SK-N-SH (cell line): ENCODE measurements around the gene BDKRB2. TPM values are rescaled to one million over a fixed set of nuclear protein-coding genes. Genes with fewer than 3 reads are reported as not detected.
A peak's percentile ranks its signal among the peaks of the same experiment; 100 is the strongest.

Experiments
- CTCF ChIA-PET: fragments of 300-600, 350-600 bp; formaldehyde crosslinking; extraction: SDS; loops from one replicate; lab custom pipeline; 2021; lab: Yijun Ruan, JAX
- POLR2A ChIA-PET: fragments of 350-600 bp; sonication (Branson Sonifier 250); formaldehyde crosslinking; extraction: SDS; loops from one replicate; lab custom pipeline; 2020; ENCODE audit warnings: antibody characterized with exemption, inconsistent platforms; lab: Yijun Ruan, JAX
- DNase-seq: peaks from one replicate; pipeline ENCODE4 v3.0.0; 2012
- H2AFZ ChIP-seq: fragments of 200-600 bp; sonication (generic); 2 replicates; pipeline ENCODE4 v1.8.1; 2016; ENCODE audit warnings: antibody characterized with exemption, mild to moderate bottlenecking, low read depth
- H3F3A ChIP-seq: fragments of 200-600 bp; sonication (generic); replicated peaks from 2 replicates; pipeline ENCODE3; 2016; ENCODE audit warnings: antibody characterized with exemption, mild to moderate bottlenecking; ENCODE audit not compliant: insufficient read depth
- H3K27ac ChIP-seq, 2 experiments: fragments of 200-500 bp in 1 of 2; fragments of 200-600 bp in 1 of 2; sonication (Bioruptor generic) in 1 of 2; sonication (generic), shearing (Covaris generic) in 1 of 2; 2 replicates each; pipeline versions ENCODE4 v1.5.1 to v1.6.1; 2014 to 2016; ENCODE audit warnings: low read depth in 2 of 2, inconsistent platforms in 1 of 2, low read length in 1 of 2, mild to moderate bottlenecking in 1 of 2, mixed read lengths in 1 of 2
- H3K27me3 ChIP-seq: fragments of 200-600 bp; sonication (generic), shearing (Covaris generic); 2 replicates; pipeline ENCODE4 v1.6.1; 2016; ENCODE audit warnings: mixed run types; ENCODE audit not compliant: insufficient read depth
- H3K36me3 ChIP-seq, 2 experiments: fragments of 200-500 bp in 1 of 2; fragments of 200-600 bp in 1 of 2; sonication (Bioruptor generic) in 1 of 2; sonication (generic) in 1 of 2; replicated peaks in 1 of 2; 2 replicates each; pipeline versions ENCODE3 to v1.5.1; 2014 to 2016; ENCODE audit warnings: low read length in 1 of 2, mild to moderate bottlenecking in 1 of 2; ENCODE audit not compliant: insufficient read depth in 2 of 2, control insufficient read depth in 1 of 2
- H3K4me1 ChIP-seq, 2 experiments: fragments of 200-500 bp in 1 of 2; fragments of 200-600 bp in 1 of 2; sonication (Bioruptor generic) in 1 of 2; sonication (generic), shearing (Covaris generic) in 1 of 2; 2 replicates each; pipeline versions ENCODE4 v1.5.1 to v1.6.1; 2014 to 2016; ENCODE audit warnings: low read depth in 1 of 2, low read length in 1 of 2, mixed run types in 1 of 2; ENCODE audit not compliant: insufficient read depth in 2 of 2, control insufficient read depth in 1 of 2
- H3K4me2 ChIP-seq: fragments of 200-600 bp; sonication (generic), shearing (Covaris generic); 2 replicates; pipeline ENCODE4 v1.6.1; 2017; ENCODE audit warnings: mixed run types
- H3K4me3 ChIP-seq, 2 experiments: fragments of 200-500 bp in 1 of 2; fragments of 200-600 bp in 1 of 2; sonication (Bioruptor generic) in 1 of 2; sonication (generic), shearing (Covaris generic) in 1 of 2; 2 replicates each; pipeline versions ENCODE4 v1.5.1 to v1.8.1; 2014 to 2016; ENCODE audit warnings: low read depth in 2 of 2, inconsistent platforms in 1 of 2, low read length in 1 of 2, mild to moderate bottlenecking in 1 of 2, mixed read lengths in 1 of 2, moderate library complexity in 1 of 2
- H3K79me2 ChIP-seq: fragments of 200-600 bp; sonication (generic); 2 replicates; pipeline ENCODE4 v1.8.1; 2017; ENCODE audit warnings: mild to moderate bottlenecking; ENCODE audit not compliant: insufficient read depth
- H3K9ac ChIP-seq: fragments of 200-600 bp; sonication (generic); 2 replicates; pipeline ENCODE4 v1.6.1; 2017; ENCODE audit warnings: mixed run types
- H3K9me2 ChIP-seq: fragments of 200-600 bp; sonication (generic); 2 replicates; pipeline ENCODE4 v1.6.1; 2017; ENCODE audit warnings: mixed run types
- H3K9me3 ChIP-seq: fragments of 200-600 bp; sonication (generic); 2 replicates; pipeline ENCODE4 v1.6.1; 2017; ENCODE audit warnings: mixed run types, mild to moderate bottlenecking, moderate library complexity
- H4K20me1 ChIP-seq: fragments of 200-600 bp; sonication (generic); 2 replicates; pipeline ENCODE4 v1.6.1; 2017; ENCODE audit warnings: mild to moderate bottlenecking, mixed run types; ENCODE audit not compliant: insufficient read depth
- ELF1 ChIP-seq: IDR thresholded peaks from 2 replicates; pipeline ENCODE4 v1.4.0; 2012
- EP300 ChIP-seq, 2 experiments: IDR thresholded peaks; 2 replicates each; pipeline versions ENCODE4 v1.4.0 to v1.6.1; 2012; ENCODE audit warnings: borderline replicate concordance in 1 of 2, low read depth in 1 of 2, low read length in 1 of 2
- FOXJ3 ChIP-seq: sonication (generic); formaldehyde crosslinking; IDR thresholded peaks from 2 replicates; pipeline ENCODE4 v1.5.1; 2020; ENCODE audit warnings: mild to moderate bottlenecking, missing genetic modification reagents
- FOXM1 ChIP-seq: IDR thresholded peaks from 2 replicates; pipeline ENCODE4 v1.4.0; 2012; ENCODE audit warnings: low read depth, mild to moderate bottlenecking
- GATA2 ChIP-seq: sonication (generic); formaldehyde crosslinking; IDR thresholded peaks from 2 replicates; pipeline ENCODE4 v1.5.0; 2020; ENCODE audit warnings: mild to moderate bottlenecking, missing genetic modification reagents
- MEF2A ChIP-seq: IDR thresholded peaks from 2 replicates; pipeline ENCODE4 v1.4.0; 2012; ENCODE audit warnings: low read depth, borderline replicate concordance
- MXI1 ChIP-seq: IDR thresholded peaks from 2 replicates; pipeline ENCODE4 v1.6.1; 2012; ENCODE audit warnings: mild to moderate bottlenecking, low read depth, low read length, improper control_type of control experiment
- RAD21 ChIP-seq: IDR thresholded peaks from 2 replicates; pipeline ENCODE4 v1.6.1; 2012; ENCODE audit warnings: mild to moderate bottlenecking, low read length
- RCOR1 ChIP-seq: fragments of 150-350 bp; IDR thresholded peaks from 2 replicates; pipeline ENCODE4 v1.6.1; 2017; ENCODE audit warnings: antibody characterized with exemption, low read length
- RFX5 ChIP-seq: IDR thresholded peaks from 2 replicates; pipeline ENCODE4 v1.6.1; 2012; ENCODE audit warnings: mild to moderate bottlenecking, improper control_type of control experiment, low read length
- YY1 ChIP-seq: IDR thresholded peaks from 2 replicates; pipeline ENCODE4 v1.4.0; 2012; ENCODE audit warnings: low read depth, mild to moderate bottlenecking
- WGBS: methylation state at CpG from one replicate; pipeline ENCODE4 v1.1.6; 2017; ENCODE audit warnings: low lambda C conversion rate; 5-methylcytosine and 5-hydroxymethylcytosine counted together
- polyA plus RNA-seq, 3 experiments: library from polyadenylated mRNA; depleted of rRNA; stranded (reverse); fragments of >200 nt; gene quantifications; 2 replicates each; pipeline ENCODE4 v1.2.3, GENCODE V29; 2012
- TF ChIP-seq, protein P1 (sequence below): IDR thresholded peaks from 2 replicates; pipeline ENCODE4; 2012
- TF ChIP-seq, protein P2 (sequence below): fragments of 150-350 bp; IDR thresholded peaks from 2 replicates; pipeline ENCODE4 v1.6.1; 2016; ENCODE audit warnings: mild to moderate bottlenecking, low read depth, low read length
- TF ChIP-seq, protein P3 (sequence below): fragments of 200-600 bp; sonication (generic); IDR thresholded peaks from 2 replicates; pipeline ENCODE4 v1.6.1; 2017; ENCODE audit warnings: antibody characterized with exemption, mild to moderate bottlenecking, moderate library complexity
- TF ChIP-seq, protein P4 (sequence below): fragments of 150-350 bp; IDR thresholded peaks from 2 replicates; pipeline ENCODE4 v1.6.1; 2017; ENCODE audit warnings: antibody characterized with exemption, low read length, low read depth, borderline replicate concordance

The BDKRB2 gene
- polyA plus RNA-seq, 1 of the 3 experiments (the other 2 are of a cell fraction) = 4.8 TPM

DNA sequence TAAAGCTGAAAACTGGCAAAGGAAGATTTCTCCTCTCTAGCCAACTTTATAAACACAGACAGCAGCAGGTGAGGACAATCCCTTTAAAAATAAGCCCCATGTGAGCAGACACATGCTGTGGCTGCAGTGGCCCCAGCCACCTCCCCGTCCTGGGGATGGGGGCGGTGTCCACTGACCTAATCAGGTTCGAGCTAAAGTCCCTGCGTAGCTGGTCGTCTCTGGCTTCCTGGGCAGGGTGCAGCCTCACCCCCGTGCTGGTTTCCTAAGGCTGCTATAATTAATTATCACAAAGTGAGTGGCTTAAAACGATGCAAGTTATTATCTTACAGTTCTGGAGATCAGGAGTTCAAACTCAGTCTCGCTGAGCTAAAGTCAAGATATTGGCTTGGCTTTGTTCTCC lies 52.4 kb downstream of the BDKRB2 start:
- H2AFZ ChIP-seq = no peak overlapping the region
- peak overlapping the region; percentile 53 to 97; a peak in 3 of 4 replicates for H3K27ac ChIP-seq
- peaks cover 54% of the 10 kb centered on the region for H3K79me2 ChIP-seq
- H3K9ac ChIP-seq = peak overlapping the region; percentile 64; the same call in 1 of the 2 replicates
- peaks cover 35% of the 10 kb centered on the region for H3F3A ChIP-seq
- H3K9me2 ChIP-seq = no peaks in the 10 kb centered on the region
- H4K20me1 ChIP-seq = no peaks in the 10 kb centered on the region
- ChIA-PET POLR2A (no interaction called here), CTCF (interaction anchor here (1.6 kb wide), 1 partner anchor 156 kb away, joined by 6 read pairs; no protein-coding TSS in a partner anchor)
- no peaks in the 10 kb centered on the region for H3K27me3 ChIP-seq
- DNase-seq = no peak
- H3K9me3 ChIP-seq = peaks cover 10% of the 10 kb centered on the region; the same call in 1 of the 2 replicates
- H3K4me1 ChIP-seq = peaks cover 10 to 27% of the 10 kb centered on the region in 2 experiments
- H3K4me3 ChIP-seq = no peak overlapping the region; a peak in 1 of 4 replicates
- H3K4me2 ChIP-seq = peak overlapping the region; percentile 66
- TF ChIP-seq, protein P1, sequence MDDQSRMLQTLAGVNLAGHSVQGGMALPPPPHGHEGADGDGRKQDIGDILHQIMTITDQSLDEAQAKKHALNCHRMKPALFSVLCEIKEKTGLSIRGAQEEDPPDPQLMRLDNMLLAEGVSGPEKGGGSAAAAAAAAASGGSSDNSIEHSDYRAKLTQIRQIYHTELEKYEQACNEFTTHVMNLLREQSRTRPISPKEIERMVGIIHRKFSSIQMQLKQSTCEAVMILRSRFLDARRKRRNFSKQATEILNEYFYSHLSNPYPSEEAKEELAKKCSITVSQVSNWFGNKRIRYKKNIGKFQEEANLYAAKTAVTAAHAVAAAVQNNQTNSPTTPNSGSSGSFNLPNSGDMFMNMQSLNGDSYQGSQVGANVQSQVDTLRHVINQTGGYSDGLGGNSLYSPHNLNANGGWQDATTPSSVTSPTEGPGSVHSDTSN = no peak
- no peak for TF ChIP-seq FOXJ3 (CRISPR knock-in tag)
- TF ChIP-seq, protein P2, sequence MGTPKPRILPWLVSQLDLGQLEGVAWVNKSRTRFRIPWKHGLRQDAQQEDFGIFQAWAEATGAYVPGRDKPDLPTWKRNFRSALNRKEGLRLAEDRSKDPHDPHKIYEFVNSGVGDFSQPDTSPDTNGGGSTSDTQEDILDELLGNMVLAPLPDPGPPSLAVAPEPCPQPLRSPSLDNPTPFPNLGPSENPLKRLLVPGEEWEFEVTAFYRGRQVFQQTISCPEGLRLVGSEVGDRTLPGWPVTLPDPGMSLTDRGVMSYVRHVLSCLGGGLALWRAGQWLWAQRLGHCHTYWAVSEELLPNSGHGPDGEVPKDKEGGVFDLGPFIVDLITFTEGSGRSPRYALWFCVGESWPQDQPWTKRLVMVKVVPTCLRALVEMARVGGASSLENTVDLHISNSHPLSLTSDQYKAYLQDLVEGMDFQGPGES = no peak
- no peak for TF ChIP-seq RFX5
- TF ChIP-seq YY1 = no peak
- no peak for TF ChIP-seq MXI1
- no peak for TF ChIP-seq FOXM1
- TF ChIP-seq, protein P3, sequence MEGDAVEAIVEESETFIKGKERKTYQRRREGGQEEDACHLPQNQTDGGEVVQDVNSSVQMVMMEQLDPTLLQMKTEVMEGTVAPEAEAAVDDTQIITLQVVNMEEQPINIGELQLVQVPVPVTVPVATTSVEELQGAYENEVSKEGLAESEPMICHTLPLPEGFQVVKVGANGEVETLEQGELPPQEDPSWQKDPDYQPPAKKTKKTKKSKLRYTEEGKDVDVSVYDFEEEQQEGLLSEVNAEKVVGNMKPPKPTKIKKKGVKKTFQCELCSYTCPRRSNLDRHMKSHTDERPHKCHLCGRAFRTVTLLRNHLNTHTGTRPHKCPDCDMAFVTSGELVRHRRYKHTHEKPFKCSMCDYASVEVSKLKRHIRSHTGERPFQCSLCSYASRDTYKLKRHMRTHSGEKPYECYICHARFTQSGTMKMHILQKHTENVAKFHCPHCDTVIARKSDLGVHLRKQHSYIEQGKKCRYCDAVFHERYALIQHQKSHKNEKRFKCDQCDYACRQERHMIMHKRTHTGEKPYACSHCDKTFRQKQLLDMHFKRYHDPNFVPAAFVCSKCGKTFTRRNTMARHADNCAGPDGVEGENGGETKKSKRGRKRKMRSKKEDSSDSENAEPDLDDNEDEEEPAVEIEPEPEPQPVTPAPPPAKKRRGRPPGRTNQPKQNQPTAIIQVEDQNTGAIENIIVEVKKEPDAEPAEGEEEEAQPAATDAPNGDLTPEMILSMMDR = no peak
- TF ChIP-seq MEF2A = no peak
- TF ChIP-seq EP300 (IDR thresholded peaks at IDR 0.05; ENCODE audit: borderline replicate concordance in 1 of 2, low read depth in 1 of 2, low read length in 1 of 2) = no peak
- no peak for TF ChIP-seq RAD21
- H3K36me3 ChIP-seq = peaks cover 0 to 15% of the 10 kb centered on the region in 2 experiments
- WGBS = 82% methylated on average over 6 of the region's 8 CpGs

DNA sequence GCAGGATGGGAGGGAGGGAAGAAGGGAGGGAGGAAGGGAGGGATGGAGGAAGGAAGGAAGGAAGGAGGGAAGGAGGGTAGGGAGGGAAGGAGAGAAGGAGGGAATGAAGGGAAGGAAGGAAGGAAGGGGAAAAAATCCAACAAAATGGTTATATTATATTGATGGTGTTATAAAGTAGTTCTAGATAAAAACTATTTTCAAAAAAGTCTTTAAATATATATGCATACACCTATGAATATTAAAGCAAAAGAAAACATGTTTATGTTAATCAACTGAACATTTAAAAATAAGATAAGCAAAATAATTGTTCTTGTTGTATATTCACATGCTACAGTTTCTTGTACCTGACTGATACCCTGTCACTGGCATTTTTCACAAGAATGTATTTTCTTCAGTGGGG lies 53.3 kb downstream of the BDKRB2 start:
- peaks cover 0 to 19% of the 10 kb centered on the region in 2 experiments for H3K36me3 ChIP-seq
- H3F3A ChIP-seq = peaks cover 31% of the 10 kb centered on the region
- H3K79me2 ChIP-seq = peaks cover 59% of the 10 kb centered on the region
- DNase-seq = no peak
- H3K4me1 ChIP-seq = peaks cover 8 to 20% of the 10 kb centered on the region in 2 experiments
- H3K4me2 ChIP-seq = no peak overlapping the region
- H2AFZ ChIP-seq = no peak overlapping the region
- H3K27ac ChIP-seq = no peak overlapping the region
- no peaks in the 10 kb centered on the region for H4K20me1 ChIP-seq
- peaks cover 10% of the 10 kb centered on the region; the same call in 1 of the 2 replicates for H3K9me3 ChIP-seq
- no peak overlapping the region for H3K9ac ChIP-seq
- no peak for TF ChIP-seq RCOR1
- TF ChIP-seq ELF1 = no peak
- TF ChIP-seq, protein P1 = no peak
- no peak for TF ChIP-seq FOXM1
- TF ChIP-seq, protein P4, sequence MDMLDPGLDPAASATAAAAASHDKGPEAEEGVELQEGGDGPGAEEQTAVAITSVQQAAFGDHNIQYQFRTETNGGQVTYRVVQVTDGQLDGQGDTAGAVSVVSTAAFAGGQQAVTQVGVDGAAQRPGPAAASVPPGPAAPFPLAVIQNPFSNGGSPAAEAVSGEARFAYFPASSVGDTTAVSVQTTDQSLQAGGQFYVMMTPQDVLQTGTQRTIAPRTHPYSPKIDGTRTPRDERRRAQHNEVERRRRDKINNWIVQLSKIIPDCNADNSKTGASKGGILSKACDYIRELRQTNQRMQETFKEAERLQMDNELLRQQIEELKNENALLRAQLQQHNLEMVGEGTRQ = no peak
- no peak for TF ChIP-seq RAD21
- no peak for TF ChIP-seq GATA2 (CRISPR knock-in tag)
- H3K27me3 ChIP-seq = no peaks in the 10 kb centered on the region
- no peak overlapping the region for H3K4me3 ChIP-seq
- POLR2A ChIA-PET = no interaction called here
- no peaks in the 10 kb centered on the region for H3K9me2 ChIP-seq
- CTCF ChIA-PET = interaction anchor here (0.6 to 1.4 kb wide), 2 partner anchors 26 to 53 kb away, joined by 3 read pairs; no protein-coding TSS in a partner anchor
